H1 (cell line): ENCODE measurements around the gene AK5. TPM values are rescaled to one million over a fixed set of nuclear protein-coding genes. Genes with fewer than 3 reads are reported as not detected.

ENCODE experiments used
- CTCF ChIA-PET: fragments of 300-600 bp; sonication (Branson Sonifier 250); formaldehyde crosslinking; loops from one replicate; lab custom pipeline; 2021; ENCODE audit not compliant: partially characterized antibody; lab: Charles Lee
- POLR2A ChIA-PET: fragments of 300-600 bp; sonication (Branson Sonifier 250); formaldehyde crosslinking; loops from one replicate; lab custom pipeline; 2021; ENCODE audit warnings: inconsistent platforms; ENCODE audit not compliant: partially characterized antibody; lab: Charles Lee
- DNase-seq, 2 experiments: peaks; one replicate each; pipeline versions ENCODE4 v3.0.0 to v3.0.0-alpha.2; 2010 to 2022; ENCODE audit warnings: low spot score in 2 of 2, low read depth in 1 of 2, mixed read lengths in 1 of 2
- FAIRE-seq: peaks from 2 replicates; lab custom pipeline; 2011; peaks lifted over from hg19 to GRCh38; lab: Jason Lieb, UNC
- H2AFZ ChIP-seq: 2 replicates; pipeline ENCODE4 v1.8.1; 2012; ENCODE audit warnings: low read length, inconsistent platforms
- H2AK5ac ChIP-seq: 2 replicates; pipeline ENCODE4 v1.6.1; 2013; ENCODE audit warnings: low read depth, low read length
- H2BK120ac ChIP-seq: replicated peaks from 2 replicates; pipeline ENCODE3; 2013; ENCODE audit warnings: low read depth, low read length, inconsistent platforms
- H2BK12ac ChIP-seq: 2 replicates; pipeline ENCODE4 v1.6.1; 2013; ENCODE audit warnings: low read depth, low read length
- H2BK15ac ChIP-seq: 2 replicates; pipeline ENCODE4 v1.6.1; 2013; ENCODE audit warnings: low read length
- H2BK20ac ChIP-seq: 2 replicates; pipeline ENCODE4 v1.6.1; 2013; ENCODE audit warnings: low read length
- H2BK5ac ChIP-seq: 2 replicates; pipeline ENCODE4 v1.6.1; 2013; ENCODE audit warnings: low read depth, low read length
- H3K14ac ChIP-seq: 2 replicates; pipeline ENCODE4 v1.6.1; 2013; ENCODE audit warnings: inconsistent platforms; ENCODE audit not compliant: insufficient read length
- H3K18ac ChIP-seq: 2 replicates; pipeline ENCODE4 v1.6.1; 2013; ENCODE audit warnings: low read length; ENCODE audit errors: extremely low read depth
- H3K23ac ChIP-seq: 2 replicates; pipeline ENCODE4 v1.6.1; 2013; ENCODE audit warnings: inconsistent platforms; ENCODE audit not compliant: insufficient read length
- H3K23me2 ChIP-seq: 2 replicates; pipeline ENCODE4 v1.6.1; 2013; ENCODE audit warnings: low read depth, low read length
- H3K27ac ChIP-seq: 2 replicates; pipeline ENCODE4 v1.6.1; 2011; ENCODE audit warnings: low read depth, low read length, inconsistent platforms
- H3K27me3 ChIP-seq, 4 experiments: replicated peaks in 1 of 4; 1 replicate in 1 of 4; 2 replicates in 3 of 4; pipeline versions ENCODE4 v1.6.1 to v1.8.1; 2011 to 2013; ENCODE audit warnings: low read length in 3 of 4, mild to moderate bottlenecking in 3 of 4, inconsistent platforms in 2 of 4, mixed read lengths in 2 of 4, moderate library complexity in 1 of 4; ENCODE audit not compliant: control insufficient read depth in 3 of 4, insufficient read depth in 3 of 4; ENCODE audit errors: extremely low read depth in 1 of 4
- H3K36me3 ChIP-seq, 4 experiments: 2 replicates each; pipeline versions ENCODE4 v1.6.1 to v1.8.1; 2011 to 2013; ENCODE audit warnings: mild to moderate bottlenecking in 4 of 4, low read length in 3 of 4, moderate library complexity in 2 of 4, control low read depth in 1 of 4, inconsistent platforms in 1 of 4; ENCODE audit not compliant: insufficient read depth in 4 of 4, control insufficient read depth in 2 of 4
- H3K4ac ChIP-seq: replicated peaks from 2 replicates; pipeline ENCODE3; 2013; ENCODE audit warnings: low read length, low read depth, mixed read lengths, inconsistent platforms; ENCODE audit not compliant: insufficient read length
- H3K4me1 ChIP-seq, 4 experiments: replicated peaks in 1 of 4; 1 replicate in 1 of 4; 2 replicates in 3 of 4; pipeline versions ENCODE4 v1.6.1 to v1.8.1; 2011 to 2013; ENCODE audit warnings: low read length in 3 of 4, inconsistent platforms in 2 of 4, mixed read lengths in 1 of 4; ENCODE audit not compliant: insufficient read depth in 4 of 4, control insufficient read depth in 3 of 4
- H3K4me2 ChIP-seq, 2 experiments: 2 replicates each; pipeline versions ENCODE4 v1.6.1 to v1.8.1; 2011 to 2013; ENCODE audit warnings: low read depth in 2 of 2, low read length in 2 of 2, control low read depth in 1 of 2, inconsistent platforms in 1 of 2, mild to moderate bottlenecking in 1 of 2; ENCODE audit not compliant: insufficient read depth in 1 of 2
- H3K4me3 ChIP-seq, 4 experiments: fragments of 200-600, 300-600 bp in 1 of 4; sonication (generic), shearing (Covaris generic), sonication (Bioruptor Twin) in 1 of 4; 2 replicates each; pipeline versions ENCODE4 v1.5.1 to v1.8.1; 2011 to 2016; ENCODE audit warnings: low read length in 4 of 4, low read depth in 3 of 4, control low read depth in 2 of 4, inconsistent platforms in 2 of 4, mild to moderate bottlenecking in 2 of 4, mixed read lengths in 1 of 4, moderate library complexity in 1 of 4; ENCODE audit not compliant: insufficient read depth in 2 of 4; ENCODE audit errors: extremely low read depth in 1 of 4
- H3K56ac ChIP-seq: replicated peaks from 2 replicates; pipeline ENCODE3; 2013; ENCODE audit warnings: low read depth, mild to moderate bottlenecking, mixed read lengths, low read length, inconsistent platforms; ENCODE audit not compliant: insufficient read length
- H3K79me1 ChIP-seq: 2 replicates; pipeline ENCODE4 v1.6.1; 2013; ENCODE audit warnings: low read depth, low read length, control low read depth
- H3K79me2 ChIP-seq, 2 experiments: 2 replicates each; pipeline versions ENCODE4 v1.6.1 to v1.8.1; 2012 to 2013; ENCODE audit warnings: low read length in 2 of 2, mild to moderate bottlenecking in 2 of 2, inconsistent platforms in 1 of 2; ENCODE audit not compliant: insufficient read depth in 2 of 2, control insufficient read depth in 1 of 2
- H3K9ac ChIP-seq, 4 experiments: replicated peaks in 1 of 4; 1 replicate in 1 of 4; 2 replicates in 3 of 4; pipeline versions ENCODE4 v1.6.1 to v1.8.1; 2011 to 2013; ENCODE audit warnings: low read depth in 3 of 4, low read length in 3 of 4, control low read depth in 2 of 4, mild to moderate bottlenecking in 2 of 4, moderate library complexity in 2 of 4, inconsistent platforms in 1 of 4; ENCODE audit errors: extremely low read depth in 1 of 4
- H3K9me3 ChIP-seq, 2 experiments: 2 replicates each; pipeline versions ENCODE4 v1.6.1 to v1.8.1; 2012 to 2013; ENCODE audit warnings: mild to moderate bottlenecking in 2 of 2, moderate library complexity in 2 of 2, control low read depth in 1 of 2, inconsistent platforms in 1 of 2, low read depth in 1 of 2, low read length in 1 of 2, mixed read lengths in 1 of 2; ENCODE audit not compliant: insufficient read depth in 2 of 2
- H4K20me1 ChIP-seq, 2 experiments: replicated peaks in 1 of 2; 2 replicates each; pipeline versions ENCODE3 to v1.8.1; 2011 to 2013; ENCODE audit warnings: inconsistent platforms in 2 of 2, low read length in 2 of 2, mild to moderate bottlenecking in 1 of 2; ENCODE audit not compliant: insufficient read depth in 2 of 2, control insufficient read depth in 1 of 2
- H4K5ac ChIP-seq: 2 replicates; pipeline ENCODE4 v1.6.1; 2013; ENCODE audit warnings: low read length, low read depth, mixed read lengths, inconsistent platforms; ENCODE audit not compliant: insufficient read length
- H4K8ac ChIP-seq: 2 replicates; pipeline ENCODE4 v1.8.0; 2013; ENCODE audit warnings: mild to moderate bottlenecking, moderate library complexity, low read length, inconsistent platforms; ENCODE audit not compliant: insufficient read depth; ENCODE audit errors: extremely low read depth
- H4K91ac ChIP-seq: replicated peaks from 2 replicates; pipeline ENCODE3; 2013; ENCODE audit warnings: low read length, mixed read lengths, inconsistent platforms; ENCODE audit not compliant: insufficient read length
- SP1 ChIP-seq: IDR thresholded peaks from 2 replicates; pipeline ENCODE4 v1.6.1; 2011; ENCODE audit warnings: low read depth, low read length
- WGBS, 2 experiments: shearing (Covaris generic) in 1 of 2; methylation state at CpG; one replicate each; pipeline versions ENCODE4 v1.1.6 to v1.1.7; 2013 to 2015; ENCODE audit warnings: low lambda C conversion rate in 2 of 2, mixed read lengths in 2 of 2, inconsistent platforms in 1 of 2, low coverage in 1 of 2, missing lambda C conversion rate in 1 of 2; ENCODE audit not compliant: insufficient replicate concordance in 2 of 2, insufficient coverage in 1 of 2, insufficient read length in 1 of 2; ENCODE audit errors: extremely low coverage in 1 of 2, missing lambda C conversion rate in 1 of 2; 5-methylcytosine and 5-hydroxymethylcytosine counted together
- polyA plus RNA-seq, 7 experiments: library from polyadenylated mRNA; depleted of rRNA in 3 of 7; stranded (reverse) in 5 of 7; unstranded in 2 of 7; fragments of >200 nt in 5 of 7; fragments of 200-250 nt in 2 of 7; gene quantifications; 1 replicate in 5 of 7; 2 replicates in 1 of 7; 4 replicates in 1 of 7; pipeline versions ENCODE4 v1.2.1 to v1.2.3, GENCODE V29; 2011 to 2013; ENCODE audit warnings: missing spikeins in 2 of 7, mixed read lengths in 2 of 7
- total RNA-seq: library from RNA; stranded (reverse); fragmentation: NEBNext Ultra II Directional; extraction: Animal tissue kit (Norgen Biotek cat#: 25700); gene quantifications from 2 replicates; pipeline ENCODE4 v1.2.1, GENCODE V29; 2021

The AK5 gene
- total and polyA plus RNA-seq, 2 of the 8 experiments (the other 6 are each of a cell fraction or from before 2014, with no cell fraction given), result 2.0 to 7.1 TPM

GRCh38 chr1:77560741-77561140 is 278.9 kb downstream of the AK5 start:
- peaks cover 0 to 14% (median 9%) of the 10 kb centered on the region in 4 experiments; a peak in 5 of 8 replicates for H3K36me3 ChIP-seq
- no peaks in the 10 kb centered on the region for H3K23me2 ChIP-seq
- H3K4ac ChIP-seq, result no peak overlapping the region
- no peak overlapping the region for H3K4me2 ChIP-seq
- CTCF ChIA-PET, result interaction anchor here (1.1 kb wide), 2 partner anchors 28 to 40 kb away, joined by 3 read pairs; no protein-coding TSS in a partner anchor
- no peaks in the 10 kb centered on the region for H3K79me1 ChIP-seq
- no peak overlapping the region for H3K4me3 ChIP-seq
- no peak overlapping the region for H4K91ac ChIP-seq
- no peak overlapping the region for H2BK120ac ChIP-seq
- H3K14ac ChIP-seq, result no peak overlapping the region
- H2BK15ac ChIP-seq, result no peak overlapping the region
- no peak overlapping the region for H3K18ac ChIP-seq
- no peaks in the 10 kb centered on the region for H3K4me1 ChIP-seq
- H2BK5ac ChIP-seq, result no peak overlapping the region
- POLR2A ChIA-PET, result interaction anchor here (1.4 kb wide), 1 partner anchor 16 kb away, joined by 4 read pairs; no protein-coding TSS in a partner anchor
- no peak overlapping the region for H4K8ac ChIP-seq
- no peak overlapping the region for H2AFZ ChIP-seq
- no peak for DNase-seq
- H3K56ac ChIP-seq, result no peak overlapping the region
- TF ChIP-seq SP1, result no peak
- TF ChIP-seq, all 59 proteins: peak for 0
- Histone ChIP-seq H3K27ac (no peak overlapping the region), H4K5ac (no peak overlapping the region), H3K23ac (no peak overlapping the region), H3K27me3 (0 out of 7 replicates have a peak, but pooled peaks cover 0 to 3% (median 0%) of the 10 kb centered on the region in 4 experiments), H2BK12ac (no peak overlapping the region), H3K9ac (no peak overlapping the region), H3K79me2 (no peaks in the 10 kb centered on the region), H3K9me3 (no peaks in the 10 kb centered on the region), H2BK20ac (no peak overlapping the region), H2AK5ac (no peak overlapping the region), H4K20me1 (no peaks in the 10 kb centered on the region)
- WGBS, 2 experiments, result 96% methylated on average over 5 of the region's 5 CpGs; no CpG with 5 or more reads in 1 of the 2 experiments
- no peak for FAIRE-seq
